Posterior cingulate gyrus (tissue), 11 donors: Measurements from ENCODE around the gene PRR33.

Experiments used
- DNase-seq, 10 donors: peaks; one replicate each; pipeline versions ENCODE4 v3.0.0 to v3.0.0-alpha.2; 2020 to 2021; ENCODE audit warnings: mixed read lengths in 3 of 10
- intact Hi-C: fragments of 100-400 bp; cut with DNase I; formaldehyde crosslinking; loops from one replicate; pipeline ENCODE4 v1.15.1; 2023

The PRR33 gene

GRCh38 chr11:1891831-1892115 lies at the start of gene PRR33:
Gene PRR33 (minus strand): TSS chr11:1891895. CDS start chr11:1890584, 1,311 bp downstream.
- intact Hi-C loops: no loop called here
- DNase-seq: no peak

DNA sequence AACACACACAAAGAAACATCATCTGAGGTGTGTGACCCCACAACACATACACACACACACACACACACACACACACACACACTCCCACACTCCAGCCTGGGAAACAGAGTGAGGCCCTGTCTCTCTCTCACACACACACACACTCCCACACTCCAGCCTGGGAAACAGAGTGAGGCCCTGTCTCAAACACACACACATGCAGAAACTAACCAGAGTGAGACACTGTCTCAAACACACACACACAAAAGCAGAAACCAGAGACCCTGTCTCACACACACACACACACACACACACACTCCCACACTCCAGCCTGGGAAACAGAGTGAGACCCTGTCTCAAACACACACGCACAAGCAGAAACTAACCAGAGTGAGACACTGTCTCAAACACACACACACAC lies 48.1 kb upstream of the PRR33 start:
- intact Hi-C loops: loop anchor here (5.0 kb wide), 2 partner anchors 42 to 242 kb away; partner anchors contain the start of gene KRTAP5-6
- peak in 6 of 10 donors; percentile 1 to 60 (median 28) for DNase-seq

DNA sequence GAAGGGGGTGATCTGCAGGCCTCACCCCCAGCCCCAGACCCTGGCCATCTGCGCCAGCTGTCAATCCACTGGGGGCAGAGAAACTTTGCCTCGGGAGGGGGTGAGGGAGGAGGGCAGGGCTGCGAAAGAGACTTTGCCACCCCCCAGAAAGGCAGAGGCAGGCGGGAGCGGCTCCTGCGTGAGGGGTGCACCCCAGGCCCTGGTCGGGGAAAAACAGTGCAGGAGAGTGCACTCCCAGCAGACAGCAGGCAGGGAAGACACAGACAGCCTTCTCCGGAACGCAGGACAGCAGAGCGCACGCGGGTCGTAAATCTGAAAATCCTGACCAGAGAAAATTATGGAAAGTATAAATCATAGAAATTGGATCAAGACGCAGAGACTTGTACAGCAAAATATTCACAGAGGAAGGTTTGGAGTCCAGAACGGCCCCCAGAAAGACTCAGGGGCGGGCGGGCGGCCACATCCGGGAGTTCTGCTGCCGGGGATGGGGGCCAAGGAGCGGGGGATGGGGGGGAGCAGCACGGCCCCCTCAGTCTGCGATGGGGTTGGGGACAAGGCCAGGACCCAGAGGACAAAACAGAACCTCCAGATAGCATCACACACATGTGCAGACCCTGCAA lies 47.4 kb upstream of the PRR33 start:
- DNase-seq: peak in 6 of 10 donors; percentile 0 to 68 (median 22)
- intact Hi-C loops: no loop called here

DNA sequence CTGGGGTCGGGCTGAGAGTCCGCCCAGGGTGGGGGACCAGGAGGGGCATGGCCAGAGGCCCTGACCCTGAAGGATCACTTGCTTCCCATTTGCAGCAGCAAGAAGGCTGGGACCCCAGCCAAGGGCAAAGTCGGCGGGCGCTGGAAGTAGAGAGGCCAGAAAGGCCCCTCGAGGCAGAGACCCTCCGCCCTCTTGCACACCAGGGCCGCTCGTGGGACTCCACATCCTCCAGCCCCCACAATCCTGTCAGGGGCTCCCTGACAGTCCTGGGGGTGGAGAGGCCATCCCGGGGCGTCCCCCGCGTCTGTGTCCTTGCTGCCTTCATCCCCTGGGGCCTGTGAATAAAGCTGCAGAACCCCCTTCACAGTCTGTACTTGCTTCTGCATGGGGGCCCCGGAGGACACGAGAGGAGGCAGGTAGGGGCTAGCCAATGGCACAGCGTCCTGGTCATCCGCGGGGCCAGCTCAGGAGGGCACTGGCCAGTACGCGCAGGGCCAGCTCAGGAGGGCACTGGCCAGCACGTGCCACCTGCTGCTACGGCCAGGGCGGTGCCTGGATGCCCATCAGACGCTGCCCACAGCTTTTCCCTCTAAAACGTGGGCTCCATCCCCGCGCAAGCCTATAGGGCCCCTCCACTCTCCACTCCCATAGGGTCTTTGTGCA lies 46.8 kb upstream of the PRR33 start:
- intact Hi-C loops: loop anchor here (1.0 kb wide), 1 partner anchor 27 kb away; no protein-coding TSS in a partner anchor
- peak in 6 of 10 donors; percentile 3 to 82 (median 37) for DNase-seq

GRCh38 chr11:1937616-1938342 lies 46.1 kb upstream of the PRR33 start:
- DNase-seq: peak in 4 of 10 donors; percentile 12 to 82 (median 59)
- intact Hi-C loops: loop anchor here (1.0 kb wide), 1 partner anchor 26 kb away; no protein-coding TSS in a partner anchor

DNA sequence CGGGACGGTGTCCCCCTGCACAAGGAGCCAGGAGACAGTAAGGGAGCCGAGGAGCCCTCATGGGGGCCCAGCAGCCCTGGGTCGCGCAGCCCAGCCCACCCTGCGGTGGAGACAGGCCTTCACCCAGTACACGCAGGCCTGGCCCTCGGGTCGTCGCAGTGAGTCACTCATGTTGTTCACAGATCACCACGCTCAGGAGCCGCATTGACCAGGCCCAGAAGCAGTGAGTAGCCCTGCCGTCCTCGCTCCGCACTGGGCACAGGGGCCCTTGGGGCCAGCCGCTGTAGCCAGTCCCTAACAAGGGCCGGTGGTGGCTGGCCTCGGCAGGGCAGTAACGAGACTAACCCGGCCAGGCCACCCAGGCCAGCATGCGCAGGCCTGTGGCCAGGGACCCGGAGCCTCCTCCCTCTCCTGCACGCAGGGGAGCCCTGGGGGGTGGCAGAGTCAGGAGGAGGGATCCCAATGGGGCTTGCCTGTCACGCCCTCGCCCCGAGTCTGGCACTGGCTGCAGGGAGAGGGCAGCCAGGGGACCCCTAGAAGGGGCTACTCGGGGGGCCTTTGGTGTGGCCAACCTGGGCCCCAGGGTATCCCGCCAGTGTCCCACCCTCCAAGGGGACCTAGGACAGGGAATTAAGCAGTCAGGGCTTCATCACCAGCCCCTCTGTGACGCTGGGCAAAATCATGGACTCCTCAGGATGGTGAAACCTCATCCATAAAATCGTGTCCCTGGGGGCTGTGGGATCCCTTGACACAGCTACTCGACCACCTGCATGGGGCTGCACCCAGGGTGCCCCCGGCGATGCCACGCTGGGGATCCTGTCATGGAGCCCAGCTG lies 45.3 kb upstream of the PRR33 start:
- intact Hi-C loops: no loop called here
- peak in 5 of 10 donors; percentile 5 to 72 (median 64) for DNase-seq

DNA sequence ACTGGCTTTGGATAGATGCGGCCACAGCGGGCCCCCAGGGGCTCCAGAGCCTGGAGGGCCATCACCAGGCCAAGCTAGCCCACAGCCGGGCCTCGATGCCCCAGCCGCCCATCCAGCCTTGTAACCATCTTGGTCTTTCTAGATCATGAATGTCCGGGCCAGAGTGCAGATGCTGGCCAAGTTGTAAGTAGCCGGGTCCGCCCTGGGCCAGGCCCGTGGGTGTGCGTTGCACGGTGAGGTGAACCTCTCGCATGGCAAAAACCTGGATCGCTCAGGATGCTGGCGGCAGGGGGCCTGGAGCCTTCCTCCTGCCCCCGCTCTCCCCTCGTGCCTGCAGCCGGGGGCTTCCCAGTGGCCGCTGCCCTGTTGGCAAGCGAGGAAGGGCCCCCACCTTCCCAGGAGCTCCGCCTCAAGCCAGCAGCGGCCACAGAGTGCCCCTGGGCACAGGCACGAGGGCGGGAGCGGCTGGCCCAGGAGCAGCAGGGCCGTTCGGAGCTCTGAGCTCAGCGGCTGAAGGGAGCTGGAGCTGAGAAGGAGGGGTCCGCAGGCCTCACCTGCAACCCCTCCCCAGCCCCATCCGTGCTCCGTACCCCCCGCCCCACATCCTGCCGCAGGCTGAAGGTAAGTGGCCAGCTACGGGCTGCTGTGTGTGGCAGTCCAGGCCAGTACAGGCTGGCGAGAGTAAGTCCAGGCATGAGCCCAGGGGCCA lies 44.5 kb upstream of the PRR33 start:
- intact Hi-C loops: no loop called here
- peak in 4 of 10 donors; percentile 1 to 66 (median 38) for DNase-seq

- intact Hi-C loops: no loop called here
- DNase-seq: peak in 4 of 10 donors; percentile 22 to 76 (median 71)
Measured at GRCh38 chr11:1935156-1936071, 43.7 kb upstream of the PRR33 start.

DNA sequence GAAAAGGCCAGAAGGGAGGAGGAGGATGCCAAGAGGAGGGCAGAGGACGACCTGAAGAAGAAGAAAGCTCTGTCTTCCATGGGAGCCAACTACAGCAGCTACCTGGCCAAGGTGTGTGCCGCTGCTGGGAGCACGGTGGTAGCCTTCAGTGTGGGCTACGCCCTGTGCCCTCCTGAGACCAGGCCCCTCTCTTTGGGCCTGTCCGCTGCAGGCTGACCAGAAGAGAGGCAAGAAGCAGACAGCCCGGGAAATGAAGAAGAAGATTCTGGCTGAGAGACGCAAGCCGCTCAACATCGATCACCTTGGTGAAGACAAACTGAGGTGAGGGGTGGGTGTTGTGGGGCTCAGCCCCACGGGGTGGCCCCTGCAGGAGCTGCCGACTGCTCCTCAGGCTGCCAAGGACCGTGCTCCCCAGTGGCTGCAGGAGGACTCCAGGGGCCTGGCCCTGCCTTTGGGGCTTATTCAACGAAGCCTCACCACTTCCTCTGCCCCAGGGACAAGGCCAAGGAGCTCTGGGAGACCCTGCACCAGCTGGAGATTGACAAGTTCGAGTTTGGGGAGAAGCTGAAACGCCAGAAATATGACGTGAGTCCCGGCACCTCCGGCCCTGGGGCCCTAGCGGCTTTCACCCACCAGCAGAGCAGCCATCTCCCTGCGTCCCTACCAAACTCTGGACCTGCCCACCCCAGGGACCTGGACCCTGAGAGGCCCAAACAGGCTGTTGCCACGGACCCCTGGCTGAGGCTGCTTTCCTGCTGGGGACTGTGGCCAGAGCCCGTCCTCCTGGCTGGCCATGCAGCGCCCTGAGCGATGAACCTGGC lies 42.9 kb upstream of the PRR33 start:
- intact Hi-C loops: no loop called here
- DNase-seq: peak in 4 of 10 donors; percentile 9 to 72 (median 67)

DNA sequence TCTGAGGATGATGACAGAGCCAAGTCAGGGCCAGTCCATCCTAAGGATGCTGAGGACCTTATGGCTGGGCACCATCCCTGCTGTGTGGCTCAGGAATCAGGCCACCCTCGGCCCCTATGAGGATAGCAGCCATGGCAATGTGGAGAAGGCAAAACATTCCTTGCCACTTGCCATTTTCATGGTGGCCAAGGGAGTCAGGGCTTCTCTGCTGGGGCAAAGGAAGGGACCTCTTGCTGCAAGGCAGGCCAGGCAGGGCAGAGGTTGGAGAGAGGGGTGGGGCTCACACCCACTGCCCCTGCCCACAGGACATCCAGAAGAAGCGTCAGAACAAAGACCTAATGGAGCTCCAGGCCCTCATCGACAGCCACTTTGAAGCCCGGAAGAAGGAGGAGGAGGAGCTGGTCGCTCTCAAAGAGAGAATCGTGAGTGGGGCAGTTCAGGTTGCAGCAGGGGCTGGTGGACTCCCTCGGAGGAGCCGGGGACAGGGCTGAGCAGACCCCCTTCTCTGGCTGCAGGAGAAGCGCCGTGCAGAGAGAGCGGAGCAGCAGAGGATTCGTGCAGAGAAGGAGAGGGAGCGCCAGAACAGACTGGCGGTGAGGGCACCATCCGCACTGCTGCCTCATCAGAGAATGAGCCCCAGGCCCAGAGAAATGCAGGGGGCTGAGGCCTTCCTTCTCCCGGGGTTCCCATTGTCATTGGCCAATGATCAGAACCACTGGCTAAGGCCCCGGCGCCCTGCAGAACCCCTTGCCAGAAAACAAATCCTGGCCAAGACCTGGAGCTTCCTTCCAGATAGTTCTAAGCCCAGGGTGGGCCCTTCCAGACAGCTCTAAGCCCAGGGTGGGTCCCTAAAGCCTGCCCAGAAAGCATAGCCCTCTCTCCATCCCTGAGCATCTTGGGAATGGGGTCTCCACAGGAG lies 42.0 kb upstream of the PRR33 start:
- intact Hi-C loops: no loop called here
- peak in 4 of 10 donors; percentile 13 to 60 (median 54) for DNase-seq

DNA sequence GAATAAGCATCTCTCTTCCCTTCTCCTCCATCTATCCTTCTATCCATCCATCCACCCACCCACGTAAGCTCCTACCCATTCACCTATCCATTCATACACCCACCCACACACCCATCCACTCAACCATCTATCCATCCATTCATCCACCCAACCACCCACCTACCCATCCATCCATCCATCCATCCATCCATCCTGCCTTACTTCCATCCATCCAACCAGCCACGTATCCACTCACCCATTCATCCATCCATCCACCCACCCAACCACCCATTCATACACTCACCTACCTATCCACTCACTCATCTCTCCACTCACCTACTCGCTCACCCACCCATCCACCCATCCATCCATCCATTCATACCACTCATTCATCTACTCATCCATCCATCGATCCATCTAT lies 41.0 kb upstream of the PRR33 start:
- intact Hi-C loops: no loop called here
- no peak for DNase-seq

DNA sequence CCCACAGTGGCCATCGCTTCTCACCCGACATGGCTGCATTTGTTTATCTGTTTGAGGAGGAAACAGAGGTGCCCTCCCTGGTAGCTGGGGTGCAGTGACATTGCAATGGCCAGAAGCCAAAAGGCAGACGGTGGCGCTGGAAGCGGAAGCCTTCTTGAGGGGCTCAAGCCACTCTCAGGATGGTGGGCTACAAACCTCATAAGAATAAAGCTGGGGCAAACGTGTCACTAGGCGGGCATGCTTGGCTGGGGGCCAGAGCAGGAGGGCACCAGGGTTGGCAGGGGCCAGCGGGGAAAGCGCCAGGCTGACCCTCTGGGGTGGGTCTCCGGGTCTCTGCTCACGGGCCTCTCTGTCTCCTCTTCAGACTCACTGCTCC lies 40.4 kb upstream of the PRR33 start:
- intact Hi-C loops: no loop called here
- DNase-seq: peak in 4 of 10 donors; percentile 9 to 83 (median 65)

- intact Hi-C loops: no loop called here
- peak in 3 of 10 donors; percentile 19 to 79 (median 58) for DNase-seq
Measured at GRCh38 chr11:1931341-1932104, 39.8 kb upstream of the PRR33 start.

DNA sequence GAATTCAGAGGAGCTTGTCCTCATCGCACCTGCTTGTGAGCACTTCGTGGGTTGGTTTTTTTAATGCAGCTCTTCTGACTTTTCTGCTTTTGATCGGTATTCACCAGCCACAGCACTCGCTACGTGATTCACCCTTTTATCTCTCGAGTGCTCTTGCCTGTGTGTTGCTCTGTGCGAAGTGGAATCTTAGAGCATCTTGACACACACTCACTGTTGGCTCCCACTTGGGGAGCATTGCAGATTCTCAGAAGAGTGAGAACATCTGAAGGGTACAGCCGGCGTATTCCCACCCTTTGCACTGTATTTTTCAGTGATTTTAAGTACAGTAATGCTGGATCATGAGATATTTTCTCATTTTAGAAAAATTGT lies 38.8 kb upstream of the PRR33 start:
- peak in 2 of 10 donors; percentile 15 to 41 for DNase-seq
- intact Hi-C loops: no loop called here

GRCh38 chr11:1929621-1930461 lies 38.1 kb upstream of the PRR33 start:
- intact Hi-C loops: no loop called here
- DNase-seq: peak in 4 of 10 donors; percentile 14 to 73 (median 46)
